HG03103 (cell line): ENCODE measurements around the gene ALMS1.
"Not testable (repeated sequence)": the region's sequence is repeated elsewhere in the genome, so short reads cannot be mapped to it uniquely, and the experiment has no call there.

Experiments used
- ATAC-seq: cut with Tn5 transposase; IDR thresholded peaks from one replicate; pipeline ENCODE4 v1.9.1; 2021; ENCODE audit warnings: low read depth; ENCODE audit not compliant: unreplicated experiment

Gene ALMS1

GRCh38 chr2:73604589-73604988 is 219.0 kb downstream of the ALMS1 start:
- not testable (repeated sequence) for ATAC-seq

- ATAC-seq, result no peak
Observed at GRCh38 chr2:73610111-73610510, 224.5 kb downstream of the ALMS1 start.

GRCh38 chr2:73611193-73611592 is 225.6 kb downstream of the ALMS1 start:
- ATAC-seq, result no peak

- ATAC-seq, result no peak
Observed at GRCh38 chr2:73611867-73612266, 226.2 kb downstream of the ALMS1 start.

- no peak for ATAC-seq
Observed at GRCh38 chr2:73614105-73614504, 228.5 kb downstream of the ALMS1 start.

GRCh38 chr2:73614997-73615396 is 229.4 kb downstream of the ALMS1 start:
- no peak for ATAC-seq

GRCh38 chr2:73619925-73620324 is 234.3 kb downstream of the ALMS1 start:
- ATAC-seq, result not testable (repeated sequence)

GRCh38 chr2:73624036-73624435 is 238.4 kb downstream of the ALMS1 start:
- not testable (repeated sequence) for ATAC-seq

- not testable (repeated sequence) for ATAC-seq
Observed at GRCh38 chr2:73624625-73625024, 239.0 kb downstream of the ALMS1 start.

- ATAC-seq, result not testable (repeated sequence)
Observed at GRCh38 chr2:73626237-73626636, 240.6 kb downstream of the ALMS1 start.

- ATAC-seq, result not testable (repeated sequence)
Observed at GRCh38 chr2:73628493-73628892, 242.9 kb downstream of the ALMS1 start.

GRCh38 chr2:73630662-73631266 is 245.1 kb downstream of the ALMS1 start:
- ATAC-seq, result not testable (repeated sequence)

GRCh38 chr2:73636977-73637376 is 251.3 kb downstream of the ALMS1 start:
- not testable (repeated sequence) for ATAC-seq

GRCh38 chr2:73638429-73638828 is 252.8 kb downstream of the ALMS1 start:
- ATAC-seq, result no peak

GRCh38 chr2:73640511-73640911 is 254.9 kb downstream of the ALMS1 start:
- no peak for ATAC-seq

- no peak for ATAC-seq
Observed at GRCh38 chr2:73640946-73641766, 255.5 kb downstream of the ALMS1 start.

GRCh38 chr2:73641767-73642062 is 256.1 kb downstream of the ALMS1 start:
- ATAC-seq, result no peak

GRCh38 chr2:73642338-73643018 is 256.8 kb downstream of the ALMS1 start, which contains the start of gene NAT8:
TSS of gene NAT8 (minus strand) at chr2:73642422. CDS start at chr2:73641628, 794 bp downstream.
- ATAC-seq, result no peak

GRCh38 chr2:73647690-73648089 is 262.1 kb downstream of the ALMS1 start:
- ATAC-seq, result not testable (repeated sequence)

- ATAC-seq, result no peak
Observed at GRCh38 chr2:73651591-73652230, 266.1 kb downstream of the ALMS1 start.

- ATAC-seq, result no peak
Observed at GRCh38 chr2:73652348-73652747, 266.7 kb downstream of the ALMS1 start.
